ENCODE data around the gene GPR146.
"Not testable (repeated sequence)": the region's sequence is repeated elsewhere in the genome, so short reads cannot be mapped to it uniquely, and the experiment has no call there.

GPR146 gene

GRCh38 chr7:1029637-1030443 lies 14.5 kb upstream of the GPR146 start:
- Histone ChIP-seq H3K9me3 (no peaks in the 10 kb centered on the region), H3K27me3 (peaks cover 49% of the 10 kb centered on the region; the same call in 1 of the 2 replicates), H3K9ac (peak overlapping the region; percentile 76; the same call in 1 of the 2 replicates), H3K4me1 (peaks cover 76% of the 10 kb centered on the region), H4K20me1 (peaks cover 53% of the 10 kb centered on the region), H3K36me3 (peaks cover under 1% of the 10 kb centered on the region; the same call in 1 of the 2 replicates), H3K4me2 (peak overlapping the region; percentile 91), H3K4me3 (peak overlapping the region; percentile 73; the same call in 1 of the 2 replicates), H3K27ac (peak overlapping the region; percentile 76; the same call in 1 of the 2 replicates)
- no peak for TF ChIP-seq Cebpa-rat (IDR thresholded peaks at IDR 0.05)

- H4K20me1 ChIP-seq, result peaks cover 46% of the 10 kb centered on the region
- peaks cover 6% of the 10 kb centered on the region for H3K9me3 ChIP-seq
- TF ChIP-seq Cebpa-rat (IDR thresholded peaks at IDR 0.05), result no peak
- no peak overlapping the region for H3K27ac ChIP-seq
- H3K4me2 ChIP-seq, result peak overlapping the region; percentile 91
- H3K9ac ChIP-seq, result no peak overlapping the region
- peaks cover 68% of the 10 kb centered on the region for H3K4me1 ChIP-seq
- peaks cover 46% of the 10 kb centered on the region; the same call in 1 of the 2 replicates for H3K27me3 ChIP-seq
- H3K36me3 ChIP-seq, result peaks cover 7% of the 10 kb centered on the region
- H3K4me3 ChIP-seq, result no peak overlapping the region
Measured at GRCh38 chr7:1030444-1031070, 13.8 kb upstream of the GPR146 start.

GRCh38 chr7:1031716-1032455 lies 12.5 kb upstream of the GPR146 start:
- H3K4me3 ChIP-seq, result no peak overlapping the region
- no peak overlapping the region for H3K4me2 ChIP-seq
- peaks cover 55% of the 10 kb centered on the region for H3K4me1 ChIP-seq
- H3K27me3 ChIP-seq, result peaks cover 34% of the 10 kb centered on the region; the same call in 1 of the 2 replicates
- peaks cover 20% of the 10 kb centered on the region for H3K9me3 ChIP-seq
- H3K27ac ChIP-seq, result no peak overlapping the region
- H3K36me3 ChIP-seq, result peaks cover 19% of the 10 kb centered on the region
- H4K20me1 ChIP-seq, result peaks cover 32% of the 10 kb centered on the region
- no peak overlapping the region for H3K9ac ChIP-seq
- TF ChIP-seq Cebpa-rat (IDR thresholded peaks at IDR 0.05), result no peak

- H4K20me1 ChIP-seq, result peaks cover 25% of the 10 kb centered on the region
- H3K4me2 ChIP-seq, result no peak overlapping the region
- H3K27me3 ChIP-seq, result peaks cover 26% of the 10 kb centered on the region; the same call in 1 of the 2 replicates
- H3K4me1 ChIP-seq, result peaks cover 47% of the 10 kb centered on the region
- no peak for TF ChIP-seq Cebpa-rat (IDR thresholded peaks at IDR 0.05)
- no peak overlapping the region for H3K9ac ChIP-seq
- peaks cover 20% of the 10 kb centered on the region for H3K9me3 ChIP-seq
- H3K27ac ChIP-seq, result no peak overlapping the region
- H3K36me3 ChIP-seq, result peaks cover 19% of the 10 kb centered on the region
- H3K4me3 ChIP-seq, result no peak overlapping the region
Measured at GRCh38 chr7:1032536-1033181, 11.7 kb upstream of the GPR146 start.

- peaks cover 19% of the 10 kb centered on the region for H3K36me3 ChIP-seq
- no peak overlapping the region for H3K4me3 ChIP-seq
- H3K9ac ChIP-seq, result no peak overlapping the region
- peaks cover 38% of the 10 kb centered on the region for H3K4me1 ChIP-seq
- peaks cover 17% of the 10 kb centered on the region; the same call in 1 of the 2 replicates for H3K27me3 ChIP-seq
- no peak for TF ChIP-seq Cebpa-rat (IDR thresholded peaks at IDR 0.05)
- H3K4me2 ChIP-seq, result 0 out of 2 replicates have a peak overlapping the region, but pooled peaks have one; percentile 8
- peaks cover 20% of the 10 kb centered on the region for H3K9me3 ChIP-seq
- no peak overlapping the region for H3K27ac ChIP-seq
- peaks cover 19% of the 10 kb centered on the region; the same call in 1 of the 2 replicates for H4K20me1 ChIP-seq
Measured at GRCh38 chr7:1033546-1034145, 10.7 kb upstream of the GPR146 start.

- Histone ChIP-seq H3K9me3 (peaks cover 20% of the 10 kb centered on the region), H3K4me1 (peaks cover 27% of the 10 kb centered on the region), H3K36me3 (peaks cover 19% of the 10 kb centered on the region), H4K20me1 (peaks cover 15% of the 10 kb centered on the region; the same call in 1 of the 2 replicates)
- not testable (repeated sequence) for H3K4me3 ChIP-seq, H3K9ac ChIP-seq, H3K4me2 ChIP-seq, H3K27ac ChIP-seq, H3K27me3 ChIP-seq
Measured at GRCh38 chr7:1034769-1035168, 9.6 kb upstream of the GPR146 start.

- Histone ChIP-seq H3K9me3 (peaks cover 20% of the 10 kb centered on the region), H3K36me3 (peaks cover 19% of the 10 kb centered on the region), H3K4me1 (peaks cover 13% of the 10 kb centered on the region), H4K20me1 (0 out of 2 replicates have a peak, but pooled peaks cover 13% of the 10 kb centered on the region)
- H3K27ac ChIP-seq, H3K4me2 ChIP-seq, H3K27me3 ChIP-seq, H3K9ac ChIP-seq, H3K4me3 ChIP-seq: not testable (repeated sequence)
Measured at GRCh38 chr7:1036164-1036928, 8.0 kb upstream of the GPR146 start.

GRCh38 chr7:1040233-1040632 lies 4.1 kb upstream of the GPR146 start:
- not testable (repeated sequence) for H3K9ac ChIP-seq, H3K4me3 ChIP-seq, H3K27me3 ChIP-seq, H3K4me2 ChIP-seq, H3K27ac ChIP-seq
- Histone ChIP-seq H3K4me1 (peaks cover 35% of the 10 kb centered on the region), H3K9me3 (peaks cover 17% of the 10 kb centered on the region), H4K20me1 (peaks cover 13% of the 10 kb centered on the region), H3K36me3 (peaks cover 15% of the 10 kb centered on the region)

Data from BLaER1 (cell line).